Psoas muscle (tissue), 8 donors: Measurements from ENCODE around the gene CYP4F8. TPM values are rescaled to one million over a fixed set of nuclear protein-coding genes. Genes with fewer than 3 reads are reported as not detected.

ENCODE experiments used
- ATAC-seq, 4 donors: fragments of 200-7000 bp; cut with Tn5 transposase; one replicate each; pipeline ENCODE4 v1.9.1; 2020; ENCODE audit warnings: moderate library complexity in 3 of 4, mild to moderate bottlenecking in 2 of 4
- DNase-seq, 2 donors: peaks; one replicate each; pipeline ENCODE4 v3.0.0-alpha.2; 2020
- H3K27ac ChIP-seq: fragments of 200-600 bp; one replicate; pipeline ENCODE4 v1.8.0; 2022
- H3K27me3 ChIP-seq, 3 donors: fragments of 200-600 bp in 1 of 3; one replicate each; pipeline versions ENCODE4 v1.6.1 to v1.8.0; 2013 to 2022; ENCODE audit warnings: low read length in 2 of 3, mild to moderate bottlenecking in 2 of 3, moderate library complexity in 1 of 3; ENCODE audit not compliant: insufficient read depth in 3 of 3
- H3K36me3 ChIP-seq, 2 donors: fragments of 200-600 bp in 1 of 2; one replicate each; pipeline versions ENCODE4 v1.6.1 to v1.8.0; 2013 to 2022; ENCODE audit warnings: low read depth in 1 of 2, mild to moderate bottlenecking in 1 of 2, moderate library complexity in 1 of 2; ENCODE audit not compliant: insufficient read depth in 1 of 2
- H3K4me1 ChIP-seq: fragments of 200-600 bp; one replicate; pipeline ENCODE4 v1.8.0; 2022
- H3K4me3 ChIP-seq: fragments of 200-600 bp; one replicate; pipeline ENCODE4 v1.8.0; 2022; ENCODE audit warnings: mild to moderate bottlenecking
- H3K9me3 ChIP-seq: fragments of 200-600 bp; one replicate; pipeline ENCODE4 v1.8.0; 2022
- CTCF ChIP-seq: fragments of 200-600 bp; IDR thresholded peaks from one replicate; pipeline ENCODE4 v1.8.0; 2022; ENCODE audit warnings: antibody characterized with exemption
- WGBS, 3 donors: extraction: QIAGEN DNeasy Blood & Tissue Kit; methylation state at CpG; one replicate each; pipeline versions ENCODE4 v1.1.6 to v1.1.7; 2013; 5-methylcytosine and 5-hydroxymethylcytosine counted together
- intact Hi-C, 2 donors: fragments of 100-400 bp; cut with DNase I; formaldehyde crosslinking; loops; one replicate each; pipeline versions ENCODE4 v1.11.0 to v1.14.2; 2022
- long read RNA-seq, 2 donors: library from polyadenylated mRNA; unstranded; transcript quantifications; one replicate each; pipeline ENCODE4 v2.0.0, GENCODE V29; 2021
- polyA plus RNA-seq, 3 donors: library from polyadenylated mRNA; stranded (reverse); fragments of 200-250 nt; gene quantifications; one replicate each; pipeline ENCODE4 v1.2.3, GENCODE V29; 2013
- total RNA-seq, 4 donors: library from RNA; stranded (reverse); fragmentation: NEBNext Ultra II Directional in 2 of 4; extraction: Animal tissue kit (Norgen Biotek cat#: 25700) in 2 of 4; gene quantifications; one replicate each; pipeline versions ENCODE4 v1.2.1 to v1.2.4, GENCODE V29; 2021 to 2023
- donor health status: healthy with polysubstance abuse.
- donor health status: DM: no; HTN: no; CAD: no; lungs with moderate emphysema.
- donor health status: Bipolar disorder and iron deficiency.
- donor health status: healthy.
- donor health status: DM: yes; HTN: yes; CAD: no.
- donor health status: DM: no; HTN: no; CAD: no.
- donor health status: DM: no; HTN: no; CAD: no.
- donor health status: DM: yes; HTN: yes; CAD: no.

The CYP4F8 gene
- total RNA-seq = not detected
- not detected for polyA plus RNA-seq
- long read RNA-seq, donor 1 = 0 reads
- long read RNA-seq, donor 2 = 0 reads

- WGBS, 3 donors = 34 to 40% (median 35%) methylated on average over 8 of the region's 8 CpGs
- Histone ChIP-seq H3K4me3 (no peak within 1 kb of the TSS), H3K9me3 (no peaks in the 10 kb centered on the region), H3K4me1 (no peaks in the 10 kb centered on the region), H3K27ac (no peak within 1 kb of the TSS), H3K27me3 (peaks cover 0 to 13% (median 1%) of the 10 kb centered on the region in 3 donors), H3K36me3 (no peaks in the 10 kb centered on the region)
- TF ChIP-seq CTCF = no peak
- no peak for DNase-seq
- no peak for ATAC-seq
- intact Hi-C loops = no loop called here
Measured at GRCh38 chr19:15614507-15615379, at the start of gene CYP4F8. CYP4F8 (plus strand) TSS chr19:15615218; CDS start chr19:15615617, 399 bp downstream.

GRCh38 chr19:15570420-15570819 is 44.6 kb upstream of the CYP4F8 start:
- Histone ChIP-seq H3K27ac (no peak overlapping the region), H3K4me1 (no peaks in the 10 kb centered on the region), H3K4me3 (no peak overlapping the region), H3K27me3 (peaks cover 0 to 17% (median 13%) of the 10 kb centered on the region in 3 donors), H3K36me3 (no peaks in the 10 kb centered on the region), H3K9me3 (no peaks in the 10 kb centered on the region)
- no peak for DNase-seq
- no peak for ATAC-seq
- WGBS, 3 donors = 80 to 90% (median 81%) methylated on average over 3 of the region's 3 CpGs
- intact Hi-C loops = no loop called here
- no peak for TF ChIP-seq CTCF

GRCh38 chr19:15575406-15575805 is 39.6 kb upstream of the CYP4F8 start:
- DNase-seq (no peak), ATAC-seq (no peak)
- H3K27me3 ChIP-seq = peaks cover 0 to 10% (median 4%) of the 10 kb centered on the region in 3 donors
- no peak for TF ChIP-seq CTCF
- 47 to 56% (median 55%) methylated on average over 6 of the region's 6 CpGs for WGBS, 3 donors
- H3K4me1 ChIP-seq = no peaks in the 10 kb centered on the region
- intact Hi-C loops = no loop called here
- H3K9me3 ChIP-seq = no peaks in the 10 kb centered on the region
- no peaks in the 10 kb centered on the region for H3K36me3 ChIP-seq
- no peak overlapping the region for H3K27ac ChIP-seq
- H3K4me3 ChIP-seq = no peak overlapping the region

GRCh38 chr19:15576526-15577156 is 38.4 kb upstream of the CYP4F8 start:
- WGBS, 3 donors = 75 to 79% (median 77%) methylated on average over 12 of the region's 12 CpGs
- intact Hi-C loops = no loop called here
- H3K9me3 ChIP-seq = no peaks in the 10 kb centered on the region
- no peaks in the 10 kb centered on the region for H3K36me3 ChIP-seq
- H3K27me3 ChIP-seq = peaks cover 0 to 10% (median 4%) of the 10 kb centered on the region in 3 donors
- no peak for TF ChIP-seq CTCF
- H3K4me3 ChIP-seq = no peak overlapping the region
- ATAC-seq = no peak
- no peak for DNase-seq
- no peaks in the 10 kb centered on the region for H3K4me1 ChIP-seq
- no peak overlapping the region for H3K27ac ChIP-seq
